ENCODE measurements around the gene RET.

GRCh38 chr10:43037440-43037839 lies 39.4 kb upstream of the RET start:
- TF ChIP-seq, protein P1, sequence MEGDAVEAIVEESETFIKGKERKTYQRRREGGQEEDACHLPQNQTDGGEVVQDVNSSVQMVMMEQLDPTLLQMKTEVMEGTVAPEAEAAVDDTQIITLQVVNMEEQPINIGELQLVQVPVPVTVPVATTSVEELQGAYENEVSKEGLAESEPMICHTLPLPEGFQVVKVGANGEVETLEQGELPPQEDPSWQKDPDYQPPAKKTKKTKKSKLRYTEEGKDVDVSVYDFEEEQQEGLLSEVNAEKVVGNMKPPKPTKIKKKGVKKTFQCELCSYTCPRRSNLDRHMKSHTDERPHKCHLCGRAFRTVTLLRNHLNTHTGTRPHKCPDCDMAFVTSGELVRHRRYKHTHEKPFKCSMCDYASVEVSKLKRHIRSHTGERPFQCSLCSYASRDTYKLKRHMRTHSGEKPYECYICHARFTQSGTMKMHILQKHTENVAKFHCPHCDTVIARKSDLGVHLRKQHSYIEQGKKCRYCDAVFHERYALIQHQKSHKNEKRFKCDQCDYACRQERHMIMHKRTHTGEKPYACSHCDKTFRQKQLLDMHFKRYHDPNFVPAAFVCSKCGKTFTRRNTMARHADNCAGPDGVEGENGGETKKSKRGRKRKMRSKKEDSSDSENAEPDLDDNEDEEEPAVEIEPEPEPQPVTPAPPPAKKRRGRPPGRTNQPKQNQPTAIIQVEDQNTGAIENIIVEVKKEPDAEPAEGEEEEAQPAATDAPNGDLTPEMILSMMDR (IDR thresholded peaks at IDR 0.05), result no peak
- TF ChIP-seq POLR2A (IDR thresholded peaks at IDR 0.05), result no peak

All from right lobe of liver (tissue), 4 donors.